IMR-90 (cell line): ENCODE measurements around the gene NSD2. TPM values are rescaled to one million over a fixed set of nuclear protein-coding genes. Genes with fewer than 3 reads are reported as not detected.

Experiments
- ATAC-seq: fragments of 200-7000 bp; cut with Tn5 transposase; 2 replicates; pipeline ENCODE4 v1.9.1; 2020; ENCODE audit warnings: low read depth, mild to moderate bottlenecking, moderate library complexity
- BruUV-seq: library from RNA; stranded (reverse); fragments of 400-500 nt; replicated peaks from 2 replicates; lab custom pipeline; 2021; lab: Mats Ljungman, UMichigan
- CTCF ChIA-PET: fragments of 300-600 bp; formaldehyde crosslinking; extraction: SDS; loops from one replicate; lab custom pipeline; 2021; ENCODE audit warnings: antibody characterized with exemption; lab: Yijun Ruan, JAX
- POLR2A ChIA-PET: fragments of 300-600 bp; sonication (Branson Sonifier 250); formaldehyde crosslinking; loops from one replicate; lab custom pipeline; 2022; ENCODE audit warnings: antibody characterized with exemption; ENCODE audit not compliant: unreplicated experiment; lab: Charles Lee
- DNase-seq: peaks from one replicate; pipeline ENCODE4 v3.0.0; 2013
- H2AFZ ChIP-seq: replicated peaks from 2 replicates; pipeline ENCODE3; 2013; ENCODE audit warnings: low read length, mild to moderate bottlenecking; ENCODE audit not compliant: poor library complexity
- H2AK5ac ChIP-seq: 2 replicates; pipeline ENCODE4 v1.6.1; 2013; ENCODE audit warnings: low read depth, low read length, inconsistent platforms
- H2AK9ac ChIP-seq: replicated peaks from 2 replicates; pipeline ENCODE3; 2013; ENCODE audit warnings: mild to moderate bottlenecking, low read depth, low read length, moderate library complexity; ENCODE audit not compliant: poor library complexity
- H2BK120ac ChIP-seq: 2 replicates; pipeline ENCODE4 v1.6.1; 2013; ENCODE audit warnings: low read depth, low read length, inconsistent platforms
- H2BK15ac ChIP-seq: 3 replicates; pipeline ENCODE4 v1.6.1; 2013; ENCODE audit warnings: low read depth, low read length, inconsistent platforms
- H2BK20ac ChIP-seq: 2 replicates; pipeline ENCODE4 v1.6.1; 2013; ENCODE audit warnings: low read depth, mild to moderate bottlenecking, inconsistent platforms, low read length, moderate library complexity
- H2BK5ac ChIP-seq: 2 replicates; pipeline ENCODE4 v1.6.1; 2013; ENCODE audit warnings: mild to moderate bottlenecking, low read depth, low read length, inconsistent platforms; ENCODE audit not compliant: poor library complexity, severe bottlenecking
- H3K14ac ChIP-seq: replicated peaks from 2 replicates; pipeline ENCODE4 v1.6.1; 2013; ENCODE audit warnings: low read depth, low read length, inconsistent platforms
- H3K18ac ChIP-seq: 2 replicates; pipeline ENCODE4 v1.6.1; 2013; ENCODE audit warnings: low read depth, low read length, control low read depth
- H3K23ac ChIP-seq: 2 replicates; pipeline ENCODE4 v1.6.1; 2013; ENCODE audit warnings: low read depth, low read length, inconsistent platforms
- H3K27ac ChIP-seq: 2 replicates; pipeline ENCODE4 v1.5.1; 2013; ENCODE audit warnings: mild to moderate bottlenecking, control low read depth, low read length; ENCODE audit not compliant: insufficient read depth
- H3K27me3 ChIP-seq: 2 replicates; pipeline ENCODE4 v1.6.1; 2013; ENCODE audit warnings: low read length; ENCODE audit not compliant: control insufficient read depth, insufficient read depth
- H3K36me3 ChIP-seq: 2 replicates; pipeline ENCODE4 v1.6.1; 2013; ENCODE audit warnings: low read length, mixed read lengths; ENCODE audit not compliant: control insufficient read depth, insufficient read depth
- H3K4ac ChIP-seq: 2 replicates; pipeline ENCODE4 v1.6.1; 2013; ENCODE audit warnings: low read depth, low read length, inconsistent platforms
- H3K4me1 ChIP-seq: 2 replicates; pipeline ENCODE4 v1.6.1; 2013; ENCODE audit warnings: low read length, mixed read lengths; ENCODE audit not compliant: control insufficient read depth, insufficient read depth
- H3K4me2 ChIP-seq: 2 replicates; pipeline ENCODE4 v1.6.1; 2013; ENCODE audit warnings: low read depth, mild to moderate bottlenecking, control low read depth, low read length, moderate library complexity
- H3K4me3 ChIP-seq: 2 replicates; pipeline ENCODE4 v1.5.1; 2013; ENCODE audit warnings: low read depth, mild to moderate bottlenecking, control low read depth, low read length, moderate library complexity; ENCODE audit not compliant: insufficient read depth
- H3K56ac ChIP-seq: 2 replicates; pipeline ENCODE4 v1.6.1; 2013; ENCODE audit warnings: low read length, inconsistent platforms; ENCODE audit not compliant: insufficient read depth; ENCODE audit errors: extremely low read depth
- H3K79me1 ChIP-seq, 2 experiments: 2 replicates each; pipeline ENCODE4 v1.6.1; 2013; ENCODE audit warnings: low read length in 2 of 2, inconsistent platforms in 1 of 2, low read depth in 1 of 2
- H3K9ac ChIP-seq: 2 replicates; pipeline ENCODE4 v1.6.1; 2013; ENCODE audit warnings: low read depth, low read length, control low read depth
- H3K9me1 ChIP-seq: 2 replicates; pipeline ENCODE4 v1.6.1; 2013; ENCODE audit warnings: low read length, inconsistent platforms; ENCODE audit not compliant: insufficient read depth
- H3K9me3 ChIP-seq: 2 replicates; pipeline ENCODE4 v1.6.1; 2013; ENCODE audit warnings: low read length; ENCODE audit not compliant: control insufficient read depth, insufficient read depth
- H4K20me1 ChIP-seq: 2 replicates; pipeline ENCODE4 v1.6.1; 2013; ENCODE audit warnings: low read length, inconsistent platforms; ENCODE audit not compliant: insufficient read depth
- H4K5ac ChIP-seq: 2 replicates; pipeline ENCODE4 v1.6.1; 2013; ENCODE audit warnings: mild to moderate bottlenecking, low read depth, low read length, control low read depth
- H4K8ac ChIP-seq, 2 experiments: 2 replicates each; pipeline ENCODE4 v1.6.1; 2013; ENCODE audit warnings: low read depth in 2 of 2, low read length in 2 of 2, control low read depth in 1 of 2, inconsistent platforms in 1 of 2
- H4K91ac ChIP-seq: 2 replicates; pipeline ENCODE4 v1.6.1; 2013; ENCODE audit warnings: low read depth, low read length, inconsistent platforms; ENCODE audit not compliant: insufficient read depth
- MAFK ChIP-seq: IDR thresholded peaks from 2 replicates; pipeline ENCODE4 v1.6.1; 2012; ENCODE audit warnings: low read depth, low read length, improper control_type of control experiment
- MXI1 ChIP-seq: IDR thresholded peaks from 2 replicates; pipeline ENCODE4 v1.6.1; 2012; ENCODE audit warnings: low read depth, mild to moderate bottlenecking, low read length, moderate library complexity, borderline replicate concordance
- RFX5 ChIP-seq: IDR thresholded peaks from 2 replicates; pipeline ENCODE4 v1.8.0; 2012; ENCODE audit warnings: low read depth, mild to moderate bottlenecking, low read length, moderate library complexity
- WGBS, 2 experiments: methylation state at CpG; one replicate each; pipeline versions ENCODE4 v1.1.5 to v1.1.7; 2013; ENCODE audit warnings: missing lambda C conversion rate in 2 of 2; ENCODE audit not compliant: insufficient read length in 1 of 2; ENCODE audit errors: extremely low coverage in 2 of 2; 5-methylcytosine and 5-hydroxymethylcytosine counted together
- dilution Hi-C: fragments of 300-500 bp; cut with HindIII; formaldehyde crosslinking; loops from one replicate; pipeline ENCODE4 v1.14.3; 2018; ENCODE audit warnings: low sequenced_read_pairs; ENCODE audit not compliant: unreplicated experiment
- in situ Hi-C: fragments of 300-500 bp; cut with MboI; formaldehyde crosslinking; loops from 3 replicates; pipeline ENCODE4 v1.14.3; 2019; ENCODE audit warnings: low sequenced_read_pairs, inconsistent platforms, mixed read lengths
- intact Hi-C: fragments of 100-400 bp; cut with micrococcal nuclease; formaldehyde crosslinking; loops from 2 replicates; pipeline ENCODE4 v1.10.0; 2022
- polyA plus RNA-seq, 3 experiments: library from polyadenylated mRNA; depleted of rRNA; stranded (reverse); fragments of >200 nt; gene quantifications; 2 replicates each; pipeline ENCODE4 v1.2.3, GENCODE V29; 2012; ENCODE audit warnings: low replicate concordance in 1 of 3
- total RNA-seq: library from RNA; depleted of rRNA; stranded (reverse); fragments of >200 nt; gene quantifications from 2 replicates; pipeline ENCODE4 v1.2.3, GENCODE V29; 2012

NSD2 gene
- total and polyA plus RNA-seq, 2 of the 4 experiments (the other 2 are of a cell fraction), result 35.9 to 68.1 TPM

- BruUV-seq, result no TSS peak
- intact Hi-C loops, result loop anchor here (5.0 kb wide), 1 partner anchor 39 kb away; the partner anchor contains the start of gene LETM1
These were observed 24.9 kb downstream of the NSD2 start for GRCh38 chr4:1895971-1896657.

More at GRCh38 chr4:1895971-1896657, 24.9 kb downstream of the NSD2 start:
- in situ Hi-C loops (no loop called here), dilution Hi-C loops (no loop called here)
- TF ChIP-seq MXI1, result no peak
- no peak for TF ChIP-seq RFX5
- TF ChIP-seq MAFK, result no peak
- ChIA-PET CTCF (interaction anchor here (1.0 kb wide), 1 partner anchor 10 kb away, joined by 3 read pairs; no protein-coding TSS in a partner anchor), POLR2A (no interaction called here)
- Histone ChIP-seq H2AK9ac (no peak overlapping the region), H4K91ac (no peak overlapping the region), H3K27ac (no peak overlapping the region), H3K9ac (no peak overlapping the region), H2AK5ac (no peak overlapping the region), H2BK5ac (no peak overlapping the region), H3K4me2 (no peak overlapping the region), H3K4me1 (peaks cover 4% of the 10 kb centered on the region), H2BK15ac (no peak overlapping the region), H4K8ac (no peak overlapping the region; a peak in 1 of 4 replicates), H4K20me1 (peaks cover 70% of the 10 kb centered on the region), H4K5ac (no peak overlapping the region), H3K9me3 (no peaks in the 10 kb centered on the region), H2AFZ (no peak overlapping the region), H3K4ac (no peak overlapping the region), H3K79me1 (peaks cover 9 to 56% of the 10 kb centered on the region in 2 experiments; a peak in 3 of 4 replicates), H3K56ac (no peak overlapping the region), H3K9me1 (peaks cover 3% of the 10 kb centered on the region), H3K18ac (no peak overlapping the region), H2BK120ac (no peak overlapping the region), H3K14ac (no peak overlapping the region), H3K36me3 (peaks cover 3% of the 10 kb centered on the region; the same call in 1 of the 2 replicates), H2BK20ac (no peak overlapping the region), H3K23ac (0 out of 2 replicates have a peak overlapping the region, but pooled peaks have one; percentile 2), H3K27me3 (no peaks in the 10 kb centered on the region), H3K4me3 (no peak overlapping the region)
- ATAC-seq, result no peak
- no peak for DNase-seq
- 87% methylated on average over 4 of the region's 8 CpGs; no CpG with 5 or more reads in 1 of the 2 experiments for WGBS, 2 experiments
